SK-N-SH (cell line): Measurements from ENCODE around the gene ARHGAP36. TPM values are rescaled to one million over a fixed set of nuclear protein-coding genes. Genes with fewer than 3 reads are reported as not detected.
A peak's percentile ranks its signal among the peaks of the same experiment; 100 is the strongest.

Experiments used
- CTCF ChIA-PET: fragments of 300-600, 350-600 bp; formaldehyde crosslinking; extraction: SDS; loops from one replicate; lab custom pipeline; 2021; lab: Yijun Ruan, JAX
- POLR2A ChIA-PET: fragments of 350-600 bp; sonication (Branson Sonifier 250); formaldehyde crosslinking; extraction: SDS; loops from one replicate; lab custom pipeline; 2020; ENCODE audit warnings: antibody characterized with exemption, inconsistent platforms; lab: Yijun Ruan, JAX
- DNase-seq: peaks from one replicate; pipeline ENCODE4 v3.0.0; 2012
- H2AFZ ChIP-seq: fragments of 200-600 bp; sonication (generic); 2 replicates; pipeline ENCODE4 v1.8.1; 2016; ENCODE audit warnings: antibody characterized with exemption, mild to moderate bottlenecking, low read depth
- H3F3A ChIP-seq: fragments of 200-600 bp; sonication (generic); replicated peaks from 2 replicates; pipeline ENCODE3; 2016; ENCODE audit warnings: antibody characterized with exemption, mild to moderate bottlenecking; ENCODE audit not compliant: insufficient read depth
- H3K27ac ChIP-seq, 2 experiments: fragments of 200-500 bp in 1 of 2; fragments of 200-600 bp in 1 of 2; sonication (Bioruptor generic) in 1 of 2; sonication (generic), shearing (Covaris generic) in 1 of 2; 2 replicates each; pipeline versions ENCODE4 v1.5.1 to v1.6.1; 2014 to 2016; ENCODE audit warnings: low read depth in 2 of 2, inconsistent platforms in 1 of 2, low read length in 1 of 2, mild to moderate bottlenecking in 1 of 2, mixed read lengths in 1 of 2
- H3K27me3 ChIP-seq: fragments of 200-600 bp; sonication (generic), shearing (Covaris generic); 2 replicates; pipeline ENCODE4 v1.6.1; 2016; ENCODE audit warnings: mixed run types; ENCODE audit not compliant: insufficient read depth
- H3K36me3 ChIP-seq, 2 experiments: fragments of 200-500 bp in 1 of 2; fragments of 200-600 bp in 1 of 2; sonication (Bioruptor generic) in 1 of 2; sonication (generic) in 1 of 2; replicated peaks in 1 of 2; 2 replicates each; pipeline versions ENCODE3 to v1.5.1; 2014 to 2016; ENCODE audit warnings: low read length in 1 of 2, mild to moderate bottlenecking in 1 of 2; ENCODE audit not compliant: insufficient read depth in 2 of 2, control insufficient read depth in 1 of 2
- H3K4me1 ChIP-seq, 2 experiments: fragments of 200-500 bp in 1 of 2; fragments of 200-600 bp in 1 of 2; sonication (Bioruptor generic) in 1 of 2; sonication (generic), shearing (Covaris generic) in 1 of 2; 2 replicates each; pipeline versions ENCODE4 v1.5.1 to v1.6.1; 2014 to 2016; ENCODE audit warnings: low read depth in 1 of 2, low read length in 1 of 2, mixed run types in 1 of 2; ENCODE audit not compliant: insufficient read depth in 2 of 2, control insufficient read depth in 1 of 2
- H3K4me2 ChIP-seq: fragments of 200-600 bp; sonication (generic), shearing (Covaris generic); 2 replicates; pipeline ENCODE4 v1.6.1; 2017; ENCODE audit warnings: mixed run types
- H3K4me3 ChIP-seq, 2 experiments: fragments of 200-500 bp in 1 of 2; fragments of 200-600 bp in 1 of 2; sonication (Bioruptor generic) in 1 of 2; sonication (generic), shearing (Covaris generic) in 1 of 2; 2 replicates each; pipeline versions ENCODE4 v1.5.1 to v1.8.1; 2014 to 2016; ENCODE audit warnings: low read depth in 2 of 2, inconsistent platforms in 1 of 2, low read length in 1 of 2, mild to moderate bottlenecking in 1 of 2, mixed read lengths in 1 of 2, moderate library complexity in 1 of 2
- H3K79me2 ChIP-seq: fragments of 200-600 bp; sonication (generic); 2 replicates; pipeline ENCODE4 v1.8.1; 2017; ENCODE audit warnings: mild to moderate bottlenecking; ENCODE audit not compliant: insufficient read depth
- H3K9ac ChIP-seq: fragments of 200-600 bp; sonication (generic); 2 replicates; pipeline ENCODE4 v1.6.1; 2017; ENCODE audit warnings: mixed run types
- H3K9me2 ChIP-seq: fragments of 200-600 bp; sonication (generic); 2 replicates; pipeline ENCODE4 v1.6.1; 2017; ENCODE audit warnings: mixed run types
- H3K9me3 ChIP-seq: fragments of 200-600 bp; sonication (generic); 2 replicates; pipeline ENCODE4 v1.6.1; 2017; ENCODE audit warnings: mixed run types, mild to moderate bottlenecking, moderate library complexity
- H4K20me1 ChIP-seq: fragments of 200-600 bp; sonication (generic); 2 replicates; pipeline ENCODE4 v1.6.1; 2017; ENCODE audit warnings: mild to moderate bottlenecking, mixed run types; ENCODE audit not compliant: insufficient read depth
- ELF1 ChIP-seq: IDR thresholded peaks from 2 replicates; pipeline ENCODE4 v1.4.0; 2012
- EP300 ChIP-seq, 2 experiments: IDR thresholded peaks; 2 replicates each; pipeline versions ENCODE4 v1.4.0 to v1.6.1; 2012; ENCODE audit warnings: borderline replicate concordance in 1 of 2, low read depth in 1 of 2, low read length in 1 of 2
- FOXJ3 ChIP-seq: sonication (generic); formaldehyde crosslinking; IDR thresholded peaks from 2 replicates; pipeline ENCODE4 v1.5.1; 2020; ENCODE audit warnings: mild to moderate bottlenecking, missing genetic modification reagents
- GATA2 ChIP-seq: sonication (generic); formaldehyde crosslinking; IDR thresholded peaks from 2 replicates; pipeline ENCODE4 v1.5.0; 2020; ENCODE audit warnings: mild to moderate bottlenecking, missing genetic modification reagents
- JUND ChIP-seq: IDR thresholded peaks from 2 replicates; pipeline ENCODE4 v1.4.0; 2012
- MEF2A ChIP-seq: IDR thresholded peaks from 2 replicates; pipeline ENCODE4 v1.4.0; 2012; ENCODE audit warnings: low read depth, borderline replicate concordance
- MXI1 ChIP-seq: IDR thresholded peaks from 2 replicates; pipeline ENCODE4 v1.6.1; 2012; ENCODE audit warnings: mild to moderate bottlenecking, low read depth, low read length, improper control_type of control experiment
- NFIC ChIP-seq: IDR thresholded peaks from 2 replicates; pipeline ENCODE4 v1.4.0; 2012; ENCODE audit warnings: borderline replicate concordance
- RXRA ChIP-seq: IDR thresholded peaks from 2 replicates; pipeline ENCODE4 v1.4.0; 2012; ENCODE audit warnings: low read depth, mild to moderate bottlenecking, borderline replicate concordance
- SMC3 ChIP-seq: IDR thresholded peaks from 2 replicates; pipeline ENCODE4 v1.6.1; 2012; ENCODE audit warnings: low read depth, low read length, improper control_type of control experiment
- TCF12 ChIP-seq: IDR thresholded peaks from 2 replicates; pipeline ENCODE4 v1.4.0; 2012
- WGBS: methylation state at CpG from one replicate; pipeline ENCODE4 v1.1.6; 2017; ENCODE audit warnings: low lambda C conversion rate; 5-methylcytosine and 5-hydroxymethylcytosine counted together
- polyA plus RNA-seq, 3 experiments: library from polyadenylated mRNA; depleted of rRNA; stranded (reverse); fragments of >200 nt; gene quantifications; 2 replicates each; pipeline ENCODE4 v1.2.3, GENCODE V29; 2012
- TF ChIP-seq, protein P1 (sequence below): IDR thresholded peaks from 2 replicates; pipeline ENCODE4 v1.4.0; 2012; ENCODE audit warnings: low read depth
- TF ChIP-seq, protein P2 (sequence below): fragments of 150-350 bp; IDR thresholded peaks from 2 replicates; pipeline ENCODE4 v1.6.1; 2017; ENCODE audit warnings: antibody characterized with exemption, low read length, low read depth, borderline replicate concordance

ARHGAP36 gene
- polyA plus RNA-seq, 1 of the 3 experiments (the other 2 are of a cell fraction) = 0.23 TPM

DNA sequence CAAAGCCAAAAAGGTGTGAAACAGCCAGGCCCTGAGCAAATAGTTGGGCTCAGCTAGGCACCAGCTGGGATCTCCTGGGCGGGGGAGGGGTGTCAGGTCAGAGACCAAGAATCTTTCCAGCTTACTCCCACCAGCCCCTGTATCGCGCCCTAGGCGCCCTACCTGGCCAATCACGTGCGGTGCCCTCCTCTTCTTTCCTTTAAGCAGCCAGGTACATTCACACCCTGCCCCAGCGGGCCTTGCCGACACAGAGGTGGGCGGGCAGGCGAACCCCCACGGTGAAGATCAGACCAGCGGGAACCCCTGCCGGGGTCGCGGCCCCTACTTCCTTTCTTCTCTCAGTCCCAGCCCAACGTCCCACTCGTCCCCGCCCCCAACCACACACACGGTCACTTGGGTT lies 9.1 kb downstream of the ARHGAP36 start:
- H3K36me3 ChIP-seq = no peaks in the 10 kb centered on the region
- ChIA-PET POLR2A (no interaction called here), CTCF (interaction anchor here (1.4 to 1.5 kb wide), 2 partner anchors 16 to 72 kb away, joined by 3 to 4 read pairs; no protein-coding TSS in a partner anchor)
- no peak for DNase-seq
- no peaks in the 10 kb centered on the region for H3K9me2 ChIP-seq
- H2AFZ ChIP-seq = no peak overlapping the region
- H3K27me3 ChIP-seq = peaks cover 12% of the 10 kb centered on the region; the same call in 1 of the 2 replicates
- no peaks in the 10 kb centered on the region for H3K9me3 ChIP-seq
- no peak overlapping the region for H3K27ac ChIP-seq
- no peaks in the 10 kb centered on the region; a peak in 1 of 4 replicates for H3K4me1 ChIP-seq
- WGBS = 57% methylated on average over 18 of the region's 19 CpGs
- no peak overlapping the region for H3K4me2 ChIP-seq
- H3F3A ChIP-seq = no peaks in the 10 kb centered on the region
- no peak overlapping the region for H3K9ac ChIP-seq
- no peaks in the 10 kb centered on the region for H3K79me2 ChIP-seq
- H4K20me1 ChIP-seq = no peaks in the 10 kb centered on the region
- no peak overlapping the region for H3K4me3 ChIP-seq
- TF ChIP-seq, protein P1, sequence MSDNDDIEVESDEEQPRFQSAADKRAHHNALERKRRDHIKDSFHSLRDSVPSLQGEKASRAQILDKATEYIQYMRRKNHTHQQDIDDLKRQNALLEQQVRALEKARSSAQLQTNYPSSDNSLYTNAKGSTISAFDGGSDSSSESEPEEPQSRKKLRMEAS = no peak
- TF ChIP-seq GATA2 (CRISPR knock-in tag) (no peak), MXI1 (no peak), ELF1 (no peak), FOXJ3 (CRISPR knock-in tag) (no peak), EP300 (IDR thresholded peaks at IDR 0.05; ENCODE audit: borderline replicate concordance in 1 of 2, low read depth in 1 of 2, low read length in 1 of 2) (no peak), MEF2A (no peak), RXRA (no peak)
- TF ChIP-seq, protein P2, sequence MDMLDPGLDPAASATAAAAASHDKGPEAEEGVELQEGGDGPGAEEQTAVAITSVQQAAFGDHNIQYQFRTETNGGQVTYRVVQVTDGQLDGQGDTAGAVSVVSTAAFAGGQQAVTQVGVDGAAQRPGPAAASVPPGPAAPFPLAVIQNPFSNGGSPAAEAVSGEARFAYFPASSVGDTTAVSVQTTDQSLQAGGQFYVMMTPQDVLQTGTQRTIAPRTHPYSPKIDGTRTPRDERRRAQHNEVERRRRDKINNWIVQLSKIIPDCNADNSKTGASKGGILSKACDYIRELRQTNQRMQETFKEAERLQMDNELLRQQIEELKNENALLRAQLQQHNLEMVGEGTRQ = no peak

GRCh38 chrX:131067846-131068745 lies 9.9 kb downstream of the ARHGAP36 start:
- H3K27me3 ChIP-seq = peaks cover 12% of the 10 kb centered on the region; the same call in 1 of the 2 replicates
- WGBS = 18% methylated on average over 27 of the region's 41 CpGs
- DNase-seq = peak; percentile 51
- H3K4me2 ChIP-seq = no peak overlapping the region
- CTCF ChIA-PET = interaction anchor here (0.6 to 1.8 kb wide), 26 partner anchors 8 to 609 kb away, joined by 3 to 17 read pairs (median 4); partner anchors contain the start of gene ARHGAP36
- peak overlapping the region in 1 of 2 experiments; percentile 10; a peak in 1 of 4 replicates for H3K4me3 ChIP-seq
- H3K9ac ChIP-seq = no peak overlapping the region
- no peaks in the 10 kb centered on the region for H3K79me2 ChIP-seq
- no peaks in the 10 kb centered on the region; a peak in 1 of 4 replicates for H3K4me1 ChIP-seq
- no peaks in the 10 kb centered on the region for H3K9me2 ChIP-seq
- no peaks in the 10 kb centered on the region for H4K20me1 ChIP-seq
- TF ChIP-seq TCF12 = no peak
- TF ChIP-seq JUND = no peak
- no peak for TF ChIP-seq NFIC
- TF ChIP-seq SMC3 = no peak
- TF ChIP-seq, all 33 proteins: peak for 0
- no peaks in the 10 kb centered on the region for H3K9me3 ChIP-seq
- H3K36me3 ChIP-seq = no peaks in the 10 kb centered on the region
- no peak overlapping the region for H2AFZ ChIP-seq
- no peak overlapping the region; a peak in 1 of 4 replicates for H3K27ac ChIP-seq
- no peaks in the 10 kb centered on the region for H3F3A ChIP-seq
- POLR2A ChIA-PET = interaction anchor here (1.0 kb wide), 1 partner anchor 559 kb away, joined by 3 read pairs; no protein-coding TSS in a partner anchor
